Muscle of leg (tissue), 11 donors: Measurements from ENCODE around the gene EVI5L. TPM values are rescaled to one million over a fixed set of nuclear protein-coding genes. Genes with fewer than 3 reads are reported as not detected.

Experiments
- DNase-seq: peaks from one replicate; pipeline ENCODE4 v3.0.0; 2013
- H3K27ac ChIP-seq: one replicate; pipeline ENCODE4 v1.5.1; 2013; ENCODE audit warnings: mild to moderate bottlenecking, low read length, control low read depth
- H3K27me3 ChIP-seq: one replicate; pipeline ENCODE4 v1.6.1; 2013; ENCODE audit warnings: low read length; ENCODE audit not compliant: control insufficient read depth, insufficient read depth
- H3K36me3 ChIP-seq: one replicate; pipeline ENCODE4 v1.6.1; 2013; ENCODE audit warnings: low read length; ENCODE audit not compliant: control insufficient read depth, insufficient read depth
- H3K4me1 ChIP-seq: one replicate; pipeline ENCODE4 v1.6.1; 2013; ENCODE audit warnings: low read length; ENCODE audit not compliant: control insufficient read depth, insufficient read depth
- H3K4me3 ChIP-seq: one replicate; pipeline ENCODE4 v1.5.1; 2013; ENCODE audit warnings: low read length, control low read depth
- H3K9me3 ChIP-seq: replicated peaks from 2 replicates; pipeline ENCODE4 v1.6.1; 2013; ENCODE audit warnings: low read depth, low read length; ENCODE audit not compliant: control insufficient read depth
- WGBS: methylation state at CpG from one replicate; pipeline ENCODE4 v1.1.5; 2013; ENCODE audit warnings: missing lambda C conversion rate; ENCODE audit not compliant: insufficient coverage; 5-methylcytosine and 5-hydroxymethylcytosine counted together
- polyA plus RNA-seq, 8 donors: library from polyadenylated mRNA; unstranded; fragments of 120-200 nt; gene quantifications; one replicate each; pipeline versions ENCODE4 v1.2.1 to v1.2.3, GENCODE V29; 2013; ENCODE audit warnings: inconsistent platforms in 1 of 8, low replicate concordance in 1 of 8; ENCODE audit not compliant: insufficient read length in 8 of 8, insufficient read depth in 1 of 8
- total RNA-seq: library from RNA; stranded (reverse); fragments of 120-200 nt; gene quantifications from one replicate; pipeline ENCODE4 v1.2.4, GENCODE V29; 2013

Gene EVI5L
- total and polyA plus RNA-seq, 9 donors = 8.7 to 20.0 (median 15.3) TPM

DNA sequence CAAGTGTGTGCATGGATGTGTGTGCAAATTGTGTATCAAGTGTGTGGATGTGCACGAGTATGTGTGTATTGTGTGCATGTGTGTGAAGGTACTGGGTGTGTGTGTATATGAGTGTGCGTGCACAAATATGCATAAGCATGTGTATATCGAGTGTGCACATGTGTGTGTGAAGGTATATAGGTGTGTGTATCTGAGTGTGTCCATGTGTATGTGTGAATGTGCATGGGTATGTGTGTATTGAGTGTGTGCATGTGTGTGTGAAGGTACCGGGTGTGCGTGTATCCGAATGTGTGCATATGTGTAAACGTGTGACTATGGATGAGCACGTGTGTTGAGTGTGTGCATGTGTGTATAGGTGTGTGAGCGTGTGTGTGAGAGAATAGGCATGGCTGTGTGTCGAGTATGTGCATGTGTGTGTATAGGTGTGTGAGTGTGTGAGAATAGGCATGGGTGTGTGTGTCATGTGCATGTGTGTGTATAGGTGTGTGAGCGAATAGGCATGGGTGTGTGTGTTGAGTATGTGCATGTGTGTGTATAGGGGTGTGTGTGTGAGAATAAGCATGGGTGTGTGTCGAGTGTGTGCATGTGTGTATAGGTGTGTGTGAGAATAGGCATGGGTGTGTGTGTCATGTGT lies 12.8 kb downstream of the EVI5L start:
- Histone ChIP-seq H3K27ac (no peak overlapping the region), H3K27me3 (no peaks in the 10 kb centered on the region), H3K9me3 (no peaks in the 10 kb centered on the region), H3K36me3 (no peaks in the 10 kb centered on the region), H3K4me3 (no peak overlapping the region), H3K4me1 (no peaks in the 10 kb centered on the region)
- no peak for DNase-seq
- WGBS = 95% methylated on average over 12 of the region's 12 CpGs

DNA sequence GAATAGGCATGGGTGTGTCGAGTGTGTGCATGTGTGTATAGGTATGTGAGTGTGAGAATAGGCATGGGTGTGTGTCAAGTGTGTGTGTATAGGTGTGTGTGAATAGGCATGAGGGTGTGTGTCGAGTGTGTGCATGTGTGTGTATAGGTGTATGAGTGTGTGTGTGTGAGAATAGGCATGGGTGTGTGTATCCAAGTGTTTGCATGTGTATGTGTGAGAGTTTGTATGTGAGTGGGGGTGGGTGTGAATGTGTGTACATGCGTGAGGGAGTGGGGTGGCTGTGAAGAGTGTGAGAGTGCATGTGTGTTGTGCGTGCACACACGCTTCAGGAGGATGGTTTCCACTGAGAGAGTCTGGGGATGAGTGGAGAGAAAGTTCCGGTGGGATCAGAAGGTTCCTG lies 13.5 kb downstream of the EVI5L start:
- no peak overlapping the region for H3K4me3 ChIP-seq
- no peaks in the 10 kb centered on the region for H3K36me3 ChIP-seq
- H3K27ac ChIP-seq = no peak overlapping the region
- no peaks in the 10 kb centered on the region for H3K4me1 ChIP-seq
- no peak for DNase-seq
- no peaks in the 10 kb centered on the region for H3K9me3 ChIP-seq
- 78% methylated on average over 5 of the region's 6 CpGs for WGBS
- no peaks in the 10 kb centered on the region for H3K27me3 ChIP-seq

DNA sequence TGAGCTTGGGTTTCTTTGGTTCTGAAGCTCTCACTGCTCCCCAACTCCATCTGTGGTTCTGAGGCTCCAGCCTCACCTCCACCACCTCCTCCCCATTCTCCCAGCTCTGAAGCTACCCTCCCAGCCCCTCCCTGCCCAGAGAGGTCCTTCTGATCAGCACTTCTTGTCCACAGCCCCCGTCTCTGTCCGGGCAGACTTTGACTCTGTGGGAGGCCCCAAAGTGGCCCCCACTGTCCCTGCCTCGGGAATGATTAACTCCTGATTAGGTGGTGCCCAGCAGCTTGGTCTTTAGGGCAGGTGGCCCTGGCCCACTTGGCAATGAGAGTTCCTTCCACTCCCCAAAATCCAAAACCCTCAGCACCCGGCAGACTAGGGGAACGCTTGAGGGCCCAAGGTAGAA lies 14.4 kb downstream of the EVI5L start:
- Histone ChIP-seq H3K4me1 (no peaks in the 10 kb centered on the region), H3K36me3 (no peaks in the 10 kb centered on the region), H3K4me3 (no peak overlapping the region), H3K9me3 (no peaks in the 10 kb centered on the region), H3K27me3 (no peaks in the 10 kb centered on the region), H3K27ac (no peak overlapping the region)
- no peak for DNase-seq
- WGBS = 71% methylated on average over 3 of the region's 5 CpGs

DNA sequence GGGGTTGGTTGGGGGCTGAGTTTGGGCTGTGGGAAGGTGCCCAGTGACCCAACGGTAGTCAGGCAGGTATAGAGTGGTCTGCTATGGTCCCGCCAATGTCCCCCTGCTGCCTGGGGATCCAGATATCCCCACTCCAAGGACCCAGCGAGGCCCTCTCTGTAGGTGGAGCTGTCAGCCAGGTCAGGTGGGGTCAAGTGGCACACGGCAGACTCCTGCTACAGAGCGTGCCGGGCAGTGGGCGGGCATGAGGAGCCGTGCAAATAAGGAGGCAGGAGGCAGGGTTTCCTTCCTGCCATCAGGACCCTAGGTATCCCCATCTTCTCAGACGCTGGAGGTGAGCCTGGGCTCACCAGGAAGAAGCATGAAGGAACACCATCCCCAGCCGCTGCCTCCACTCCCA lies 14.9 kb downstream of the EVI5L start:
- H3K4me3 ChIP-seq = no peak overlapping the region
- WGBS = 64% methylated on average over 6 of the region's 10 CpGs
- no peaks in the 10 kb centered on the region for H3K9me3 ChIP-seq
- H3K4me1 ChIP-seq = peaks cover 4% of the 10 kb centered on the region
- no peak for DNase-seq
- H3K27me3 ChIP-seq = no peaks in the 10 kb centered on the region
- H3K27ac ChIP-seq = no peak overlapping the region
- H3K36me3 ChIP-seq = no peaks in the 10 kb centered on the region

DNA sequence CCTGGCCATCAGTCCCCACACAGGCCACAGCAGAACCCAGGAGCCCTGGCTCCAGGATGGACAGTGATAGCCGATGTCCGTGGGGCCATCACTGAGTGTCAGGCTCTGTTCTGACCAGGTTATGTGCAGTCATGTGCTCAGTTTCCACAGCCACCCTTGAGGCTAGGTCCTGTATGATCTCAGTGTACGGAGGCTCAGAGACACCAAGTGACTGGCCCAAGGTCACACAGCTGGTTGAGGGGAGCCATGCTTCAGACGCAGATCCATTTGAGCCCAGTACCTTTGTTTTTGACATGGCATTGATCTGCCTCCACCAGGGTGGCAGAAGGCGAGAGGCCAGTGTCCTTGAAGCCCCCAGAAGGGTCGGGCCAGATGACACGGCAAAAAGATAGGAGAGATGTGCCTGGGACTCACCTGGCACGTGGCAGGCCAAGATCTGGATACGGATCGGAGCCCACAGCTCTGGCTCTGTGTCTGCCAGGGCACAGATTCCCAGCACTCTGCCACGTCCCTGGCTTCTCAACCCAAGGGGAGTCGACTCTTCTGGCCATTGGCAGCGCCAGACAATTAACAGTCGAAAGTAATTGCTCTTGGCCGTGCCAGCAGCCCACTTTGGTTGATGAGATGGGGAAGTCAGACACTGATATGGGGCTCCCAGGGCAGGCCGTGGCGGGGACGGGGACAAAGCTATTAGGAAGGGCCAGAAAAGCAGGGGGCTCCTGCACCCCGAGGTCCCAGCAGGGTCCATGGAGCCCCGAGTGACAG lies 15.6 kb downstream of the EVI5L start:
- no peaks in the 10 kb centered on the region for H3K9me3 ChIP-seq
- H3K36me3 ChIP-seq = no peaks in the 10 kb centered on the region
- H3K27ac ChIP-seq = no peak overlapping the region
- H3K27me3 ChIP-seq = no peaks in the 10 kb centered on the region
- no peak overlapping the region for H3K4me3 ChIP-seq
- DNase-seq = no peak
- peaks cover 7% of the 10 kb centered on the region for H3K4me1 ChIP-seq
- 86% methylated on average over 16 of the region's 20 CpGs for WGBS

DNA sequence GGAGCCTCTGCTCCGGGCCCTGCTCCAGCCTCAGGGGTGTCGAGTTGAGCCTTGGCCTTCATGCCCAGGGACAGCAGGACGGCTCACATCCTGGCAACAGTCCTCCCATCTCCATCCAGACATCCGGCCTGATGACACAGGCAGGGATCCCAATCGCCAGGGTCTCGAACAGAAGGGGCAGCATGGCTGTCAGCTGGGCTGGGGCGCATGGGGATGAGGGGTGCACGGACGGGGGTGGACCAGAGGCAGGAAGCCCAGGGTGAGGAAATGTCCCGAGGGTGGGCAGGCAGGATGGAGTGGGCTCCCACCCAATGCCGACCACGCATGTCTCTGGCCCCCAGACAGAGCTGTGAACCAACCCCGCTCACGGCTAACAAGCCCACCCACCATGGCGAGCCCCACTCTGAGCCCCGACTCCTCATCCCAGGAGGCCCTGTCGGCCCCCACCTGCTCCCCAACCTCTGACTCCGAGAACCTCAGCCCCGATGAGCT lies 16.2 kb downstream of the EVI5L start:
- Histone ChIP-seq H3K4me3 (no peak overlapping the region), H3K36me3 (no peaks in the 10 kb centered on the region), H3K4me1 (peaks cover 10% of the 10 kb centered on the region), H3K9me3 (no peaks in the 10 kb centered on the region), H3K27ac (no peak overlapping the region), H3K27me3 (no peaks in the 10 kb centered on the region)
- WGBS = 90% methylated on average over 7 of the region's 19 CpGs
- DNase-seq = no peak

DNA sequence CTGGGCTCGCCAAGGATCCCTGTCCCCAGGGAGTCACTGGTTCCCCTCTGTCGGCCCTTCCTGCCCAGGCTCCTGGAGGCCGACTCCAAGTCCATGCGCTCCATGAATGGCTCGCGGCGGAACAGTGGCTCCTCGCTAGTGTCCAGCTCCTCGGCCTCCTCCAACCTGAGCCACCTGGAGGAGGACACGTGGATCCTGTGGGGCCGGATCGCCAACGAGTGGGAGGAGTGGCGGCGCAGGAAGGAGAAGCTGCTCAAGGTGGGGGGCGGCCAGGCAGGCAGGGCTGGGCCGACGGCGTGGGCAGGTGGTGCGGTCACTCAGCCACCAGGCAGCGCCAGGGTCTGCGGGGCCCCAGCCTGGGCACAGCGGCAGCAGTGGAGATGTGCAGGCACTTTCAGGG lies 17.6 kb downstream of the EVI5L start:
- Histone ChIP-seq H3K4me1 (peaks cover 10% of the 10 kb centered on the region), H3K27me3 (no peaks in the 10 kb centered on the region), H3K9me3 (no peaks in the 10 kb centered on the region), H3K36me3 (no peaks in the 10 kb centered on the region), H3K27ac (no peak overlapping the region), H3K4me3 (no peak overlapping the region)
- no peak for DNase-seq
- WGBS = 84% methylated on average over 17 of the region's 23 CpGs

DNA sequence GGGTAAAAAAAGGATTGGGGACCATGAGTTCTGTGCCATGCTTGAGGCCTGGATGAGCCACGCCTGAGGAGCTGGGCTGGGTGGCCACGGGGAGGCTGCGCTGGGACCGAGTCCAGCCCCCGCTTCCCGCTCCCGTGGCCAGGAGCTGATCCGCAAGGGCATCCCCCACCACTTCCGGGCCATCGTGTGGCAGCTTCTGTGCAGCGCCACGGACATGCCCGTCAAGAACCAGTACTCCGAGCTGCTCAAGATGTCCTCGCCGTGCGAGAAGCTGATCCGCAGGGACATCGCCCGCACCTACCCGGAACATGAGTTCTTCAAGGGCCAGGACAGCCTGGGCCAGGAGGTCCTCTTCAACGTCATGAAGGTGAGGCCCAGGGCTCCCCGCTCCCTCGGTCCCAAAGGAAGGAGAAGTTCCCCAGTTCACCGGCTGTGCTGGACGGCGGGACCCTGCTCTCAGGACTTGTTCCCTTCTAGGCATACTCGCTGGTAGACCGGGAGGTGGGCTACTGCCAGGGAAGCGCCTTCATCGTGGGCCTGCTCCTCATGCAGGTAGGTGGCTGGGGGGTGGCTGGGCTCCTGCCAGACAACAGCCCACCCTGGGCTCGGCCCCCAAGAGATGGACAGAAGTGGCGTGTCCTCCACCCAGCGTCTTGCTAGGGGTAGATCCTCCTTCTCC lies 18.9 kb downstream of the EVI5L start:
- H3K9me3 ChIP-seq = no peaks in the 10 kb centered on the region
- no peaks in the 10 kb centered on the region for H3K27me3 ChIP-seq
- no peak for DNase-seq
- H3K4me1 ChIP-seq = peaks cover 19% of the 10 kb centered on the region
- no peak overlapping the region for H3K4me3 ChIP-seq
- 83% methylated on average over 25 of the region's 34 CpGs for WGBS
- no peaks in the 10 kb centered on the region for H3K36me3 ChIP-seq
- no peak overlapping the region for H3K27ac ChIP-seq

DNA sequence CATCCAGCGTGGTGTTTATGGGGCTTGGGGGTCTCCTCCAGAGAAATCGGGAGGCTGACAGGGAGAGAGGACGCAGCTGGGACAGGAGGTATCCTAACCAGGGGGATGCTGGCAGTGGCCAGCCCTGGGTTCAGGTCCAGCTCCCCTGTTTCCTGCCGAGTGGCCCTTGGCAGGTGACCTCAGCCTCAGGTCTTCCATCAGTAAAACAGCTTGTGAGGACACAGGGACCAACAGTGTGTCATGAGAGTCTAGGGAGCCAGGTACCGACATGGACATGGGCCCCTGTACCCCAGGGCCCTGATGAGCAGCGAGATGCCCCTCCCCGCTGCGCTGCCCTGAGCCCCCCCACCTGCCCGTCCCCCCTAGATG lies 19.6 kb downstream of the EVI5L start:
- DNase-seq = no peak
- Histone ChIP-seq H3K27me3 (no peaks in the 10 kb centered on the region), H3K27ac (no peak overlapping the region), H3K36me3 (no peaks in the 10 kb centered on the region), H3K4me3 (no peak overlapping the region), H3K9me3 (no peaks in the 10 kb centered on the region), H3K4me1 (peaks cover 19% of the 10 kb centered on the region)
- WGBS = 92% methylated on average over 9 of the region's 9 CpGs

DNA sequence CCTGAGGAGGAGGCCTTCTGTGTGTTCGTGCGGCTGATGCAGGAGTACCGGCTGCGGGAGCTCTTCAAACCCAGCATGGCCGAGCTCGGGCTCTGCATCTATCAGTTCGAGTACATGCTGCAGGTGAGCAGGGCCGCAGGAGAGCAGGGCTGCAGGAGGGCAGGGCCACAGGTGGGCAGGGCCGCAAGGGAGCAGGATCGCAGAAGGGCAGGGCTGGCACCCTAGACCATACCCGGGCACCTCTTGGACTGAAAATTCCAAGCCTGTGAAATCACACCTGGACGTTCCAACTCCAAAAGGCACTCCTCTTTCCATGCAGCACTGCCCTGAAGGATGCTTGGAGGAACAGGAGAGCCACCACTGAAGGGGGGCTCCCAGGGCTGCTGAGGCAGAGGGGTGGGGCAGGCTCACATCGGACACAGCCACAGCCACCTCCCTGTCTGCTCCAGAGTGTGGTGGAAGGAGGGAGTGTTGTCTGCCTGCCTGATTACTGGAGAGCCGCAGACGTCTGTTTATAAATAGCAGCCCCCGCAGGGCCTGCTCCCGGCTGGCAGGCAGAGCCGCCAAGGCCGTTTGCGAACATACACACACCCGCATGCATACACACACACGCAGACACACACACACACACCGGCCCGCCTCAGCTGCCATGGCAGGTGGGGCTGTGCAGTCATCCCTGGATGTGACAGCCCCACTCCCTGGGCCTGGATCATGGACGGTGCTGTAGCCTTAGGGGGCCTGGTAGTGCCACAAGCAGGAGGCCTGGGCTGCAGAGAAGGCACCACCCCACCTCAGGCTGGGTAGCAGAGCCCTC lies 20.2 kb downstream of the EVI5L start:
- Histone ChIP-seq H3K27me3 (no peaks in the 10 kb centered on the region), H3K4me1 (peaks cover 19% of the 10 kb centered on the region), H3K4me3 (no peak overlapping the region), H3K9me3 (no peaks in the 10 kb centered on the region), H3K36me3 (no peaks in the 10 kb centered on the region), H3K27ac (no peak overlapping the region)
- whole genome bisulfite sequencing = 64% methylated on average over 21 of the region's 25 CpGs
- DNase-seq = peak; percentile 51
